Measurements from ENCODE around the gene MVP. TPM values are rescaled to one million over a fixed set of nuclear protein-coding genes. Genes with fewer than 3 reads are reported as not detected.

Gene MVP
- total and polyA plus RNA-seq, 2 donors (not counting 1 experiment from before 2014, with no cell fraction given) = 109 to 121 TPM

GRCh38 chr16:29852654-29853053 is 32.4 kb downstream of the MVP start:
- intact Hi-C loops (cut with micrococcal nuclease) = no loop called here
- Histone ChIP-seq H2AFZ (ENCODE audit: insufficient read depth, low read depth, low read length, poor library complexity, severe bottlenecking) (no peak overlapping the region), H3K9me3 (ENCODE audit: control extremely low read depth in 1 of 3, control insufficient read depth in 2 of 3, insufficient read depth in 1 of 3, low read length in 2 of 3) (no peaks in the 10 kb centered on the region), H3K4me1 (ENCODE audit: control insufficient read depth in 2 of 2, insufficient read depth in 2 of 2, low read length in 2 of 2) (no peaks in the 10 kb centered on the region), H3K4me2 (replicated peaks; ENCODE audit: low read depth, low read length, poor library complexity, severe bottlenecking) (no peak overlapping the region), H3K79me2 (ENCODE audit: control insufficient read depth, insufficient read depth, low read length) (no peaks in the 10 kb centered on the region), H3K4me3 (ENCODE audit: control extremely low read depth in 1 of 5, extremely low read depth in 1 of 5, insufficient read depth in 1 of 5, low read depth in 2 of 5, low read length in 4 of 5) (no peak overlapping the region), H3K27me3 (replicated peaks in 1 of 4; ENCODE audit: control extremely low read depth in 1 of 4, control insufficient read depth in 3 of 4, insufficient read depth in 4 of 4, low read length in 3 of 4) (no peaks in the 10 kb centered on the region), H3K36me3 (replicated peaks in 1 of 2; ENCODE audit: control extremely low read depth in 1 of 2, control insufficient read depth in 1 of 2, extremely low read depth in 1 of 2, insufficient read depth in 2 of 2, low read length in 1 of 2) (peaks cover 0 to 2% of the 10 kb centered on the region in 2 experiments), H4K20me1 (ENCODE audit: control insufficient read depth, insufficient read depth, low read length, poor library complexity, severe bottlenecking) (no peaks in the 10 kb centered on the region), H3K9ac (ENCODE audit: low read length) (no peak overlapping the region), H3K27ac (ENCODE audit: low read length in 2 of 2) (no peak overlapping the region)
- H3K4me3 Mint-ChIP-seq = no peak overlapping the region
- H3K4me1 Mint-ChIP-seq = no peaks in the 10 kb centered on the region
- CTCF ChIA-PET = interaction anchor here (1.4 to 7.2 kb wide), 2 partner anchors 45 to 152 kb away, joined by 3 to 100 read pairs; no protein-coding TSS in a partner anchor
- DNase-seq = no peak
- H3K9me3 Mint-ChIP-seq (ENCODE audit: insufficient read depth) = no peaks in the 10 kb centered on the region
- H3K27me3 Mint-ChIP-seq = no peaks in the 10 kb centered on the region
- TF ChIP-seq CTCF (IDR thresholded peaks at IDR 0.05) (no peak), EZH2 (IDR thresholded peaks at IDR 0.05; ENCODE audit: borderline replicate concordance, insufficient read depth, low read depth, low read length, poor library complexity, severe bottlenecking) (no peak)
- POLR2A ChIA-PET = interaction anchor here (0.7 kb wide), 1 partner anchor 29 kb away, joined by 5 read pairs; no protein-coding TSS in a partner anchor
- no peak for ATAC-seq (ENCODE audit: low read depth)
- WGBS (ENCODE audit: insufficient coverage) = no CpG with 5 or more reads among the region's 7 CpGs
- no peak overlapping the region for H3K27ac Mint-ChIP-seq

- Histone ChIP-seq H3K27me3 (replicated peaks in 1 of 4; ENCODE audit: control extremely low read depth in 1 of 4, control insufficient read depth in 3 of 4, insufficient read depth in 4 of 4, low read length in 3 of 4) (no peaks in the 10 kb centered on the region), H3K79me2 (ENCODE audit: control insufficient read depth, insufficient read depth, low read length) (no peaks in the 10 kb centered on the region), H3K9me3 (ENCODE audit: control extremely low read depth in 1 of 3, control insufficient read depth in 2 of 3, insufficient read depth in 1 of 3, low read length in 2 of 3) (no peaks in the 10 kb centered on the region), H4K20me1 (ENCODE audit: control insufficient read depth, insufficient read depth, low read length, poor library complexity, severe bottlenecking) (peaks cover 8% of the 10 kb centered on the region), H3K4me2 (replicated peaks; ENCODE audit: low read depth, low read length, poor library complexity, severe bottlenecking) (no peak overlapping the region), H3K4me1 (ENCODE audit: control insufficient read depth in 2 of 2, insufficient read depth in 2 of 2, low read length in 2 of 2) (no peaks in the 10 kb centered on the region), H3K4me3 (ENCODE audit: control extremely low read depth in 1 of 5, extremely low read depth in 1 of 5, insufficient read depth in 1 of 5, low read depth in 2 of 5, low read length in 4 of 5) (no peak overlapping the region), H3K36me3 (replicated peaks in 1 of 2; ENCODE audit: control extremely low read depth in 1 of 2, control insufficient read depth in 1 of 2, extremely low read depth in 1 of 2, insufficient read depth in 2 of 2, low read length in 1 of 2) (peaks cover 0 to 13% of the 10 kb centered on the region in 2 experiments), H3K9ac (ENCODE audit: low read length) (no peak overlapping the region), H3K27ac (ENCODE audit: low read length in 2 of 2) (no peak overlapping the region), H2AFZ (ENCODE audit: insufficient read depth, low read depth, low read length, poor library complexity, severe bottlenecking) (no peak overlapping the region)
- ChIA-PET POLR2A (no interaction called here), CTCF (interaction anchor here (0.7 kb wide), 1 partner anchor 75 kb away, joined by 3 read pairs; no protein-coding TSS in a partner anchor)
- 93% methylated on average over 3 of the region's 5 CpGs for WGBS (ENCODE audit: insufficient coverage)
- Mint-ChIP-seq H3K4me1 (no peaks in the 10 kb centered on the region), H3K27ac (no peak overlapping the region), H3K9me3 (ENCODE audit: insufficient read depth) (no peaks in the 10 kb centered on the region), H3K27me3 (no peaks in the 10 kb centered on the region), H3K4me3 (no peak overlapping the region)
- ATAC-seq (ENCODE audit: low read depth) (no peak), DNase-seq (no peak)
- intact Hi-C loops (cut with micrococcal nuclease) = no loop called here
- TF ChIP-seq CTCF (IDR thresholded peaks at IDR 0.05) (no peak), EZH2 (IDR thresholded peaks at IDR 0.05; ENCODE audit: borderline replicate concordance, insufficient read depth, low read depth, low read length, poor library complexity, severe bottlenecking) (no peak)
These were observed 34.3 kb downstream of the MVP start for GRCh38 chr16:29854520-29855100.

Measured in B cell (primary cell).